Measurements from ENCODE around the gene DISP1.

DNA sequence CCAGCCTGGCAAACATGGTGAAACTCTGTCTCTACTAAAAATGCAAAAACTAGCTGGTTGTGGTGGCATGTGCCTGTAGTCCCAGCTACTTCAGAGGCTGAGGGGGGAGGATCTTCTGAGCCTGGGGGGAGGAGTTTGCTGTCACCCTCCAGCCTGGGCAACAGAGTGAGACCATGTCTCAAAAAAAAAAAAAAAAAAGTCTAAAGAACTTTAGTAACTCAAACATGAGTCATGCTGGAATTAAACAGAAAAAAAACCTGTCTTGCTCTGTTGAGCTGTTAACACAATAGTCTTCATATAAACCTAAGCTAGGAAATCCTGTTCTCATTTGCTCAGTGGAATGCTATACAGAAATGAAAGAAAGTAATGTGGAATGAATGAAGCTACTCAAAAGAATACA is 16.7 kb upstream of the DISP1 start:
- TF ChIP-seq, protein P1, sequence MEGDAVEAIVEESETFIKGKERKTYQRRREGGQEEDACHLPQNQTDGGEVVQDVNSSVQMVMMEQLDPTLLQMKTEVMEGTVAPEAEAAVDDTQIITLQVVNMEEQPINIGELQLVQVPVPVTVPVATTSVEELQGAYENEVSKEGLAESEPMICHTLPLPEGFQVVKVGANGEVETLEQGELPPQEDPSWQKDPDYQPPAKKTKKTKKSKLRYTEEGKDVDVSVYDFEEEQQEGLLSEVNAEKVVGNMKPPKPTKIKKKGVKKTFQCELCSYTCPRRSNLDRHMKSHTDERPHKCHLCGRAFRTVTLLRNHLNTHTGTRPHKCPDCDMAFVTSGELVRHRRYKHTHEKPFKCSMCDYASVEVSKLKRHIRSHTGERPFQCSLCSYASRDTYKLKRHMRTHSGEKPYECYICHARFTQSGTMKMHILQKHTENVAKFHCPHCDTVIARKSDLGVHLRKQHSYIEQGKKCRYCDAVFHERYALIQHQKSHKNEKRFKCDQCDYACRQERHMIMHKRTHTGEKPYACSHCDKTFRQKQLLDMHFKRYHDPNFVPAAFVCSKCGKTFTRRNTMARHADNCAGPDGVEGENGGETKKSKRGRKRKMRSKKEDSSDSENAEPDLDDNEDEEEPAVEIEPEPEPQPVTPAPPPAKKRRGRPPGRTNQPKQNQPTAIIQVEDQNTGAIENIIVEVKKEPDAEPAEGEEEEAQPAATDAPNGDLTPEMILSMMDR (conservative IDR thresholded peaks at IDR 0.05; ENCODE audit: low read depth, low read length) = no peak
- TF ChIP-seq EZH2 (IDR thresholded peaks at IDR 0.05; ENCODE audit: borderline replicate concordance, low read depth, low read length, poor library complexity, severe bottlenecking) = no peak

Measured in A673 (cell line).